HEK293 (cell line): ENCODE data around the gene CNGB1.

Experiments
- CTCF ChIA-PET: fragments of 350-600 bp; formaldehyde crosslinking; extraction: SDS; loops from one replicate; lab custom pipeline; 2021; ENCODE audit warnings: antibody characterized with exemption; lab: Yijun Ruan, JAX
- POLR2A ChIA-PET: fragments of 300-600 bp; formaldehyde crosslinking; extraction: SDS; loops from one replicate; lab custom pipeline; 2020; ENCODE audit warnings: antibody characterized with exemption, inconsistent platforms; lab: Yijun Ruan, JAX
- H3K27ac ChIP-seq: fragments of 200-500 bp; sonication (Bioruptor generic); 2 replicates; pipeline ENCODE4 v1.5.1; 2014; ENCODE audit warnings: low read depth, low read length, control low read depth, inconsistent platforms; ENCODE audit errors: extremely low read depth
- H3K36me3 ChIP-seq, 2 experiments: fragments of 200-500 bp in 1 of 2; sonication (Bioruptor generic) in 1 of 2; 1 replicate in 1 of 2; 2 replicates in 1 of 2; pipeline ENCODE4 v1.5.1; 2014 to 2017; ENCODE audit warnings: inconsistent platforms in 2 of 2, low read length in 2 of 2; ENCODE audit not compliant: control insufficient read depth in 2 of 2, insufficient read depth in 1 of 2
- H3K4me1 ChIP-seq: fragments of 200-500 bp; sonication (Bioruptor generic); 2 replicates; pipeline ENCODE4 v1.5.1; 2014; ENCODE audit warnings: mild to moderate bottlenecking, low read length, inconsistent platforms; ENCODE audit not compliant: control insufficient read depth, insufficient read depth
- H3K4me3 ChIP-seq: 2 replicates; pipeline ENCODE4 v1.5.1; 2011; ENCODE audit warnings: low read depth, mild to moderate bottlenecking, control low read depth, low read length, moderate library complexity
- H3K9me3 ChIP-seq: fragments of 200-500 bp; sonication (Bioruptor generic); 2 replicates; pipeline ENCODE4 v1.5.1; 2014; ENCODE audit warnings: low read depth, low read length, inconsistent platforms; ENCODE audit not compliant: control insufficient read depth, insufficient read depth
- GLI2 ChIP-seq: fragments of 450-650 bp; formaldehyde crosslinking; IDR thresholded peaks from 2 replicates; pipeline ENCODE4; 2017; ENCODE audit warnings: missing biosample characterization, missing genetic modification characterization, low read depth, borderline replicate concordance
- GLIS2 ChIP-seq: fragments of 450-650 bp; formaldehyde crosslinking; IDR thresholded peaks from 2 replicates; pipeline ENCODE4 v1.5.1; 2016; ENCODE audit warnings: missing biosample characterization, missing genetic modification characterization
- HOXA7 ChIP-seq: sonication (generic); formaldehyde crosslinking; IDR thresholded peaks from 2 replicates; pipeline ENCODE4 v1.8.1; 2022; ENCODE audit warnings: missing genetic modification reagents, borderline replicate concordance
- HOXC10 ChIP-seq: sonication (generic); formaldehyde crosslinking; IDR thresholded peaks from 2 replicates; pipeline ENCODE4 v1.8.1; 2023; ENCODE audit warnings: mild to moderate bottlenecking, missing genetic modification reagents
- KLF1 ChIP-seq: fragments of 450-650 bp; formaldehyde crosslinking; IDR thresholded peaks from 2 replicates; pipeline ENCODE4 v1.5.1; 2016; ENCODE audit warnings: missing biosample characterization, missing genetic modification characterization
- SCRT2 ChIP-seq: fragments of 450-650 bp; formaldehyde crosslinking; IDR thresholded peaks from 2 replicates; pipeline ENCODE4 v1.5.1; 2016; ENCODE audit warnings: missing biosample characterization, missing genetic modification characterization
- SP7 ChIP-seq: fragments of 450-650 bp; formaldehyde crosslinking; IDR thresholded peaks from 2 replicates; pipeline ENCODE4 v1.5.1; 2016; ENCODE audit warnings: missing biosample characterization, missing genetic modification characterization
- ZBTB1 ChIP-seq: fragments of 450-650 bp; formaldehyde crosslinking; IDR thresholded peaks from 2 replicates; pipeline ENCODE4 v1.5.1; 2016; ENCODE audit warnings: missing biosample characterization, missing genetic modification characterization
- ZBTB17 ChIP-seq: fragments of 450-650 bp; formaldehyde crosslinking; IDR thresholded peaks from 2 replicates; pipeline ENCODE4 v1.5.1; 2016; ENCODE audit warnings: missing biosample characterization, missing genetic modification characterization
- ZEB2 ChIP-seq: fragments of 450-650 bp; formaldehyde crosslinking; IDR thresholded peaks from 2 replicates; pipeline ENCODE4 v1.5.1; 2016; ENCODE audit warnings: missing biosample characterization, missing genetic modification characterization
- ZFHX2 ChIP-seq: fragments of 450-650 bp; formaldehyde crosslinking; conservative IDR thresholded peaks from 2 replicates; pipeline ENCODE4 v1.5.1; 2016; ENCODE audit warnings: missing biosample characterization, missing genetic modification characterization
- ZFP3 ChIP-seq: fragments of 450-650 bp; formaldehyde crosslinking; IDR thresholded peaks from 2 replicates; pipeline ENCODE4 v1.5.1; 2016; ENCODE audit warnings: low read depth, missing biosample characterization, missing genetic modification characterization
- ZFP41 ChIP-seq: fragments of 450-650 bp; formaldehyde crosslinking; IDR thresholded peaks from 2 replicates; pipeline ENCODE4 v1.5.1; 2016; ENCODE audit warnings: missing biosample characterization, missing genetic modification characterization, borderline replicate concordance
- ZNF112 ChIP-seq: fragments of 450-650 bp; formaldehyde crosslinking; IDR thresholded peaks from 2 replicates; pipeline ENCODE4 v1.5.0; 2017; ENCODE audit warnings: missing biosample characterization, missing genetic modification characterization
- ZNF114 ChIP-seq: fragments of 450-650 bp; formaldehyde crosslinking; IDR thresholded peaks from 2 replicates; pipeline ENCODE4 v1.5.0; 2017; ENCODE audit warnings: missing biosample characterization, missing genetic modification characterization
- ZNF138 ChIP-seq: fragments of 450-650 bp; formaldehyde crosslinking; IDR thresholded peaks from 2 replicates; pipeline ENCODE4 v1.5.1; 2016; ENCODE audit warnings: missing biosample characterization, missing genetic modification characterization, borderline replicate concordance
- ZNF146 ChIP-seq: fragments of 450-650 bp; formaldehyde crosslinking; IDR thresholded peaks from 2 replicates; pipeline ENCODE4 v1.5.1; 2016; ENCODE audit warnings: missing biosample characterization, missing genetic modification characterization
- ZNF274 ChIP-seq, 2 experiments: fragments of 200-500 bp in 1 of 2; fragments of 450-650 bp in 1 of 2; sonication (Bioruptor generic) in 1 of 2; formaldehyde crosslinking in 1 of 2; IDR thresholded peaks; 2 replicates each; pipeline versions ENCODE4 v1.5.1 to v1.6.1; 2014 to 2016; ENCODE audit warnings: borderline replicate concordance in 1 of 2, inconsistent platforms in 1 of 2, low read length in 1 of 2, missing biosample characterization in 1 of 2, missing genetic modification characterization in 1 of 2
- ZNF292 ChIP-seq: fragments of 450-650 bp; formaldehyde crosslinking; IDR thresholded peaks from 2 replicates; pipeline ENCODE4 v1.5.1; 2016; ENCODE audit warnings: low read depth, missing biosample characterization, missing genetic modification characterization, borderline replicate concordance
- ZNF354C ChIP-seq: fragments of 450-650 bp; formaldehyde crosslinking; IDR thresholded peaks from 2 replicates; pipeline ENCODE4 v1.5.1; 2016; ENCODE audit warnings: missing biosample characterization, missing genetic modification characterization, low read depth, borderline replicate concordance
- ZNF664 ChIP-seq: fragments of 450-650 bp; formaldehyde crosslinking; IDR thresholded peaks from 2 replicates; pipeline ENCODE4 v1.5.1; 2016; ENCODE audit warnings: missing biosample characterization, missing genetic modification characterization
- ZNF747 ChIP-seq: fragments of 450-650 bp; formaldehyde crosslinking; IDR thresholded peaks from 2 replicates; pipeline ENCODE4 v1.5.1; 2016; ENCODE audit warnings: missing biosample characterization, missing genetic modification characterization
- ZNF777 ChIP-seq: fragments of 450-650 bp; formaldehyde crosslinking; IDR thresholded peaks from 2 replicates; pipeline ENCODE4 v1.5.1; 2017; ENCODE audit warnings: missing biosample characterization, missing genetic modification characterization, borderline replicate concordance
- ZNF837 ChIP-seq: fragments of 450-650 bp; formaldehyde crosslinking; IDR thresholded peaks from 2 replicates; pipeline ENCODE4 v1.5.1; 2016; ENCODE audit warnings: missing biosample characterization, missing genetic modification characterization
- TF ChIP-seq, protein P1 (sequence below): fragments of 450-650 bp; formaldehyde crosslinking; IDR thresholded peaks from 2 replicates; pipeline ENCODE4 v1.5.1; 2017; ENCODE audit warnings: missing biosample characterization, missing genetic modification characterization
- TF ChIP-seq, protein P2 (sequence below): fragments of 450-650 bp; formaldehyde crosslinking; IDR thresholded peaks from 2 replicates; pipeline ENCODE4 v1.5.1; 2017; ENCODE audit warnings: missing biosample characterization, mild to moderate bottlenecking, missing genetic modification characterization, moderate library complexity
- TF ChIP-seq, protein P3 (sequence below): fragments of 450-650 bp; formaldehyde crosslinking; IDR thresholded peaks from 2 replicates; pipeline ENCODE4 v1.5.1; 2016; ENCODE audit warnings: missing biosample characterization, missing genetic modification characterization
- TF ChIP-seq, protein P4 (sequence below): fragments of 450-650 bp; formaldehyde crosslinking; IDR thresholded peaks from 2 replicates; pipeline ENCODE4 v1.5.1; 2016; ENCODE audit warnings: missing biosample characterization, missing genetic modification characterization

The CNGB1 gene

DNA sequence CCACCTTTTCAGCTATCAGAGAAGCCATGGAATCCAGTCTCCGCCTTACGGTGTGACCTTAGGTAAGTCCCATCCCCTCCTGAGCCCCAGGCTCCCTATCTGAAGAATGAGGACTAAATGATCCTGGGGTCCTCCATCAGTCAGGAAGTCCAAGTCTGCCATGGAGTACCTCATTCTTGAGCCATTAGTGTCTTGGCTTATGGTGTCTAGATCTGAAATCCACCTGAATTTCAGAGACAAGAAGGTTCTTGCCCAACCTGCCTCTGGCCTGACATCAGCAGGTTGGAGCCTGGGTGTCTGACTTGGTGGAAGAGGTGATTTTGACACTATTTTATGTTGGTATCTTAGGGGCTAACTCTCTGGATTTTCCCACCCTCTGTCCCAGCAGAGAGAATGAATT, 47.1 kb downstream of the CNGB1 start (continued):
- no peak for TF ChIP-seq ZNF354C
- TF ChIP-seq HOXA7 (CRISPR knock-in tag), result no peak
- TF ChIP-seq SCRT2, result no peak
- TF ChIP-seq, all 188 proteins: peak for 0

DNA sequence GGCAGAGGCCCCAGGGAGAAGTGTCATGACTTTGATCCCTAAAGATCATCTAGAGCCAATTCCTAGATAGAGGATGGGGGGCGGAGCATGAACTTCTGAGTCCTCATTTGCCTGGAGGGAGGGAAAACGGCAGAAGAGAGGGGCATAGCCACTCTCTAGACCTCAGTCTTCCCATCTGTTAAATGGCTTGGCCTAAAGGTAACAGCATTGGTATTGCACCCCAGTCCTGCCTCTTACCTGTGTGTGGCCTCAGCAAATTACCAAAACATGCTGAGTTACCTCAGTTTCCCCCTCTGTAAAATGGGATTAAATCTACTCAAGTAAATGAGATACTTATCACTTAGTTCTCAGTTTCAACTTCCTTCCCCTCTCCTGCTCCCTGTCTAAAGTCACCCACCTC, 47.5 kb downstream of the CNGB1 start:
- no peaks in the 10 kb centered on the region for H3K36me3 ChIP-seq
- POLR2A ChIA-PET, result no interaction called here
- CTCF ChIA-PET, result interaction anchor here (0.8 kb wide), 1 partner anchor 160 kb away, joined by 3 read pairs; no protein-coding TSS in a partner anchor
- H3K27ac ChIP-seq, result no peak overlapping the region
- H3K9me3 ChIP-seq, result no peaks in the 10 kb centered on the region
- no peak for TF ChIP-seq ZNF138 (tag by site-specific recombination)
- TF ChIP-seq, protein P1, sequence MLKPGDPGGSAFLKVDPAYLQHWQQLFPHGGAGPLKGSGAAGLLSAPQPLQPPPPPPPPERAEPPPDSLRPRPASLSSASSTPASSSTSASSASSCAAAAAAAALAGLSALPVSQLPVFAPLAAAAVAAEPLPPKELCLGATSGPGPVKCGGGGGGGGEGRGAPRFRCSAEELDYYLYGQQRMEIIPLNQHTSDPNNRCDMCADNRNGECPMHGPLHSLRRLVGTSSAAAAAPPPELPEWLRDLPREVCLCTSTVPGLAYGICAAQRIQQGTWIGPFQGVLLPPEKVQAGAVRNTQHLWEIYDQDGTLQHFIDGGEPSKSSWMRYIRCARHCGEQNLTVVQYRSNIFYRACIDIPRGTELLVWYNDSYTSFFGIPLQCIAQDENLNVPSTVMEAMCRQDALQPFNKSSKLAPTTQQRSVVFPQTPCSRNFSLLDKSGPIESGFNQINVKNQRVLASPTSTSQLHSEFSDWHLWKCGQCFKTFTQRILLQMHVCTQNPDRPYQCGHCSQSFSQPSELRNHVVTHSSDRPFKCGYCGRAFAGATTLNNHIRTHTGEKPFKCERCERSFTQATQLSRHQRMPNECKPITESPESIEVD, result no peak
- no peak for TF ChIP-seq ZNF777 (tag by site-specific recombination)
- no peak for TF ChIP-seq GLI2 (tag by site-specific recombination)
- no peak for TF ChIP-seq ZBTB17 (tag by site-specific recombination)
- no peak for TF ChIP-seq ZNF747
- TF ChIP-seq, protein P2, sequence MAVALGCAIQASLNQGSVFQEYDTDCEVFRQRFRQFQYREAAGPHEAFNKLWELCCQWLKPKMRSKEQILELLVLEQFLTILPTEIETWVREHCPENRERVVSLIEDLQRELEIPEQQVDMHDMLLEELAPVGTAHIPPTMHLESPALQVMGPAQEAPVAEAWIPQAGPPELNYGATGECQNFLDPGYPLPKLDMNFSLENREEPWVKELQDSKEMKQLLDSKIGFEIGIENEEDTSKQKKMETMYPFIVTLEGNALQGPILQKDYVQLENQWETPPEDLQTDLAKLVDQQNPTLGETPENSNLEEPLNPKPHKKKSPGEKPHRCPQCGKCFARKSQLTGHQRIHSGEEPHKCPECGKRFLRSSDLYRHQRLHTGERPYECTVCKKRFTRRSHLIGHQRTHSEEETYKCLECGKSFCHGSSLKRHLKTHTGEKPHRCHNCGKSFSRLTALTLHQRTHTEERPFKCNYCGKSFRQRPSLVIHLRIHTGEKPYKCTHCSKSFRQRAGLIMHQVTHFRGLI, result no peak
- TF ChIP-seq ZFHX2 (tag by site-specific recombination), result no peak
- TF ChIP-seq SP7 (tag by site-specific recombination), result no peak
- no peak for TF ChIP-seq GLIS2 (tag by site-specific recombination)
- no peak for TF ChIP-seq ZNF664 (tag by site-specific recombination)
- no peak for TF ChIP-seq ZNF292 (tag by site-specific recombination)
- H3K4me1 ChIP-seq, result no peaks in the 10 kb centered on the region
- no peak overlapping the region for H3K4me3 ChIP-seq

DNA sequence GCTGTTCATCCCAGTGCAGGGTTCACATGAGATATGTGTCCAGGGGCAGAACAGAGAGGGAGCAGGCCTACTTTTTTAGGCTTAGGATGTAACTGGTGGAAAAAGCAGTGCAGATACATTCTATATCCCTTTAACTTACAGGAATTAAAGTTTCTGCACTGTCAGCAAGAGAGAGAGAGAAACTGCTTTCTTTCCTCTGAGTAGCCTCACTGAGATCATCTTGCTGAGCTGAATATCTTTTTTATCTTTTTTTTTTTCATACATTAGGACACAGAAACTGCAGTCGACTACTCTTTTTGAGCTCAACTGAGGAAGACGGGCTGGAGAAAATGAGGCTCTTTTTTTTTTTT, 50.1 kb downstream of the CNGB1 start:
- ChIA-PET CTCF (no interaction called here), POLR2A (interaction anchor here (0.9 kb wide), 1 partner anchor 15 kb away, joined by 4 read pairs; no protein-coding TSS in a partner anchor)
- Histone ChIP-seq H3K4me3 (no peak overlapping the region), H3K36me3 (no peaks in the 10 kb centered on the region), H3K4me1 (no peaks in the 10 kb centered on the region), H3K9me3 (no peaks in the 10 kb centered on the region), H3K27ac (no peak overlapping the region)
- TF ChIP-seq, protein P3, sequence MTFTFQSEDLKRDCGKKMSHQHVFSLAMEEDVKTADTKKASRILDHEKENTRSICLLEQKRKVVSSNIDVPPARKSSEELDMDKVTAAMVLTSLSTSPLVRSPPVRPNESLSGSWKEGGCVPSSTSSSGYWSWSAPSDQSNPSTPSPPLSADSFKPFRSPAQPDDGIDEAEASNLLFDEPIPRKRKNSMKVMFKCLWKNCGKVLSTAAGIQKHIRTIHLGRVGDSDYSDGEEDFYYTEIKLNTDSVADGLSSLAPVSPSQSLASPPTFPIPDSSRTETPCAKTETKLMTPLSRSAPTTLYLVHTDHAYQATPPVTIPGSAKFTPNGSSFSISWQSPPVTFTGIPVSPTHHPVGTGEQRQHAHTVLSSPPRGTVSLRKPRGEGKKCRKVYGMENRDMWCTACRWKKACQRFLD (tag by site-specific recombination), result no peak
- TF ChIP-seq, protein P4, sequence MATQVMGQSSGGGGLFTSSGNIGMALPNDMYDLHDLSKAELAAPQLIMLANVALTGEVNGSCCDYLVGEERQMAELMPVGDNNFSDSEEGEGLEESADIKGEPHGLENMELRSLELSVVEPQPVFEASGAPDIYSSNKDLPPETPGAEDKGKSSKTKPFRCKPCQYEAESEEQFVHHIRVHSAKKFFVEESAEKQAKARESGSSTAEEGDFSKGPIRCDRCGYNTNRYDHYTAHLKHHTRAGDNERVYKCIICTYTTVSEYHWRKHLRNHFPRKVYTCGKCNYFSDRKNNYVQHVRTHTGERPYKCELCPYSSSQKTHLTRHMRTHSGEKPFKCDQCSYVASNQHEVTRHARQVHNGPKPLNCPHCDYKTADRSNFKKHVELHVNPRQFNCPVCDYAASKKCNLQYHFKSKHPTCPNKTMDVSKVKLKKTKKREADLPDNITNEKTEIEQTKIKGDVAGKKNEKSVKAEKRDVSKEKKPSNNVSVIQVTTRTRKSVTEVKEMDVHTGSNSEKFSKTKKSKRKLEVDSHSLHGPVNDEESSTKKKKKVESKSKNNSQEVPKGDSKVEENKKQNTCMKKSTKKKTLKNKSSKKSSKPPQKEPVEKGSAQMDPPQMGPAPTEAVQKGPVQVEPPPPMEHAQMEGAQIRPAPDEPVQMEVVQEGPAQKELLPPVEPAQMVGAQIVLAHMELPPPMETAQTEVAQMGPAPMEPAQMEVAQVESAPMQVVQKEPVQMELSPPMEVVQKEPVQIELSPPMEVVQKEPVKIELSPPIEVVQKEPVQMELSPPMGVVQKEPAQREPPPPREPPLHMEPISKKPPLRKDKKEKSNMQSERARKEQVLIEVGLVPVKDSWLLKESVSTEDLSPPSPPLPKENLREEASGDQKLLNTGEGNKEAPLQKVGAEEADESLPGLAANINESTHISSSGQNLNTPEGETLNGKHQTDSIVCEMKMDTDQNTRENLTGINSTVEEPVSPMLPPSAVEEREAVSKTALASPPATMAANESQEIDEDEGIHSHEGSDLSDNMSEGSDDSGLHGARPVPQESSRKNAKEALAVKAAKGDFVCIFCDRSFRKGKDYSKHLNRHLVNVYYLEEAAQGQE (tag by site-specific recombination), result no peak
- TF ChIP-seq ZNF837 (tag by site-specific recombination) (no peak), ZFP41 (tag by site-specific recombination) (no peak), ZEB2 (no peak), ZFP3 (tag by site-specific recombination) (no peak), KLF1 (no peak), HOXC10 (no peak), ZNF274 (IDR thresholded peaks at IDR 0.05; ENCODE audit: low read length) (no peak), ZNF274 (tag by site-specific recombination; IDR thresholded peaks at IDR 0.05; ENCODE audit: borderline replicate concordance) (no peak), ZNF114 (tag by site-specific recombination) (no peak), ZNF146 (tag by site-specific recombination) (no peak), ZBTB17 (tag by site-specific recombination) (no peak), SCRT2 (no peak), ZNF112 (no peak), ZBTB1 (tag by site-specific recombination) (no peak)
